ENCODE measurements around the gene SFXN1. TPM values are rescaled to one million over a fixed set of nuclear protein-coding genes. Genes with fewer than 3 reads are reported as not detected.

SFXN1 gene
- polyA plus RNA-seq, 3 donors: 5.8 to 10.3 (median 8.3) TPM

DNA sequence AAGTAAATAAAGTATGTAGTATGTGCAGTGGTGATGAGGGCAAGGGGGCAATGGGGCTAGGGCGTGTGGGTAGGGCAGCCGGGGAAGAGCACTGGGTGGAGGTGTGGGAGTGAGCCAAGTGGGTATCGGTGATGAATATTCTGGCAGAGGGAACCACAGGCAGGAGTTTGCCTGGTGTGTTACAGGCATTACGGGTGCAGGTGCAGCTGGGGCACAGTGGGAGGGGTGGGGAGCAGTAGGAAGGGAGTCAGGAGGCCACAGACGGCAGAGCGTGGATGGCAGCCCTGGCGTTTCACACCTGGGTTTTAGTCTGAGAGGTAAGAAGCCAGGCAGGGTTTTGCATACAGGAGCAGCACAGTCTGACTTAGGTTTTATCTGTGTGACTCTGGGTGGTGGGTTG, 35.4 kb downstream of the SFXN1 start:
- no peaks in the 10 kb centered on the region for H3K4me1 ChIP-seq (ENCODE audit: control insufficient read depth in 1 of 2, insufficient read depth in 2 of 2, low read length in 2 of 2)
- Mint-ChIP-seq H3K27ac (peak overlapping the region in 3 of 7 donors; percentile 21 to 43 (median 38)), H3K36me3 (peaks cover 80 to 83% of the 10 kb centered on the region in 2 donors), H3K4me3 (no peak overlapping the region), H3K27me3 (ENCODE audit: low read depth in 3 of 3) (no peaks in the 10 kb centered on the region), H3K4me1 (no peaks in the 10 kb centered on the region), H3K9me3 (peaks cover 0 to 13% (median 8%) of the 10 kb centered on the region in 7 donors)
- intact Hi-C loops (cut with micrococcal nuclease): no loop called here
- H3K79me2 ChIP-seq (ENCODE audit: insufficient read depth, low read length): no peaks in the 10 kb centered on the region
- H4K20me1 ChIP-seq (ENCODE audit: insufficient read depth, low read length): no peaks in the 10 kb centered on the region
- H3K4me3 ChIP-seq (replicated peaks in 1 of 3; ENCODE audit: low read depth in 2 of 3, low read length in 3 of 3): no peak overlapping the region
- no peaks in the 10 kb centered on the region for H3K9me3 ChIP-seq (replicated peaks in 1 of 2; ENCODE audit: control insufficient read depth in 1 of 2, insufficient read depth in 1 of 2, low read length in 2 of 2)
- no peak overlapping the region for H3K27ac ChIP-seq (ENCODE audit: low read depth in 1 of 2, low read length in 2 of 2)
- H3K9ac ChIP-seq (ENCODE audit: insufficient read depth, low read length, poor library complexity, severe bottlenecking): no peak overlapping the region
- no peaks in the 10 kb centered on the region for H3K27me3 ChIP-seq (ENCODE audit: control insufficient read depth in 2 of 2, insufficient read depth in 2 of 2, low read length in 2 of 2)
- DNase-seq: no peak
- WGBS (ENCODE audit: insufficient coverage): 100% methylated on average over 7 of the region's 7 CpGs
- no peak overlapping the region for H3K4me2 ChIP-seq (replicated peaks; ENCODE audit: extremely low read depth, low read length, poor library complexity, severe bottlenecking)
- TF ChIP-seq, protein P1, sequence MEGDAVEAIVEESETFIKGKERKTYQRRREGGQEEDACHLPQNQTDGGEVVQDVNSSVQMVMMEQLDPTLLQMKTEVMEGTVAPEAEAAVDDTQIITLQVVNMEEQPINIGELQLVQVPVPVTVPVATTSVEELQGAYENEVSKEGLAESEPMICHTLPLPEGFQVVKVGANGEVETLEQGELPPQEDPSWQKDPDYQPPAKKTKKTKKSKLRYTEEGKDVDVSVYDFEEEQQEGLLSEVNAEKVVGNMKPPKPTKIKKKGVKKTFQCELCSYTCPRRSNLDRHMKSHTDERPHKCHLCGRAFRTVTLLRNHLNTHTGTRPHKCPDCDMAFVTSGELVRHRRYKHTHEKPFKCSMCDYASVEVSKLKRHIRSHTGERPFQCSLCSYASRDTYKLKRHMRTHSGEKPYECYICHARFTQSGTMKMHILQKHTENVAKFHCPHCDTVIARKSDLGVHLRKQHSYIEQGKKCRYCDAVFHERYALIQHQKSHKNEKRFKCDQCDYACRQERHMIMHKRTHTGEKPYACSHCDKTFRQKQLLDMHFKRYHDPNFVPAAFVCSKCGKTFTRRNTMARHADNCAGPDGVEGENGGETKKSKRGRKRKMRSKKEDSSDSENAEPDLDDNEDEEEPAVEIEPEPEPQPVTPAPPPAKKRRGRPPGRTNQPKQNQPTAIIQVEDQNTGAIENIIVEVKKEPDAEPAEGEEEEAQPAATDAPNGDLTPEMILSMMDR (IDR thresholded peaks at IDR 0.05): no peak
- H3K36me3 ChIP-seq (replicated peaks in 1 of 2; ENCODE audit: control insufficient read depth in 1 of 2, insufficient read depth in 2 of 2, low read length in 2 of 2): peaks cover 54 to 100% of the 10 kb centered on the region in 2 donors
- H2AFZ ChIP-seq (ENCODE audit: insufficient read depth, low read depth, low read length, poor library complexity, severe bottlenecking): no peak overlapping the region

DNA sequence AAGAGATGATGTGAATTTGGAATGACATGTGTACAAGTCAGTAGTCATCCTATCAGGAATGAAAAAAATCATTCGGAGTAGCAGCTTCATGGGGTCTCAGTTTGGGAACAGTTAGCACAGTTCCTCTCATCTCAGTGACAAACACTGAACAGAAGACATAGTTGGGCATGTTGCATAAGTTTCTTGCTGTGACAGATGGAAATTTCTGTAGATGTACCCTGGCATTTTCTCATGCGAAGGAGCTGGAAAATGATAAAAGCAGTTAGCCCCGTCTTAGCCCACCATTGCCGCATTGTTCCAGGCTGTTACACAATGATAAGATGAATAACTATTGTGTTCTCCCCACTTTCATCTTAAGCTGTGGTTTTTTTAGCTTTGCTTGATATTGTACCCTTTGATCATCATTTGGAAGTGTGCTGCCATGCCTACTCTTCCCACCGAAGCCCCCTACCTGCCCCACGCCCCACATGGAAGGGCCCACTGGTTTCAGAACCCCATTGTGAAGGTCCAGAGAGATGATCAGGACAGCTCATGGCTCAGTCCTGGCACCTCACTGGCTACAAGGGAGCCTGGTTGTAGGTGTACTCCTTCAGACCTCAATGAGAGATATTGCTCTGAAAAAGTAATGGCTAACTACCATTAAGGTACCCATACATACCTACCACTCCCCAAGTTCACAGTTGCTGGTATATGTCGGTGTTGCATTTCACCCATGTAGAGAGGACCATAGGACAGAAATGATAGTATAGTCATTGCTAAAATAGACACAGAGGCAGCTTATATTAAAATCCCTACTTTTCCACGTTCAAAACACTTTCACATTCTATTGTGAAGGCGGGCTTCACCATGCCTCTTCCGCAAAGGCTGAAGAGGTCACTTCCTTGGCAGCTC, 38.8 kb downstream of the SFXN1 start:
- Mint-ChIP-seq H3K4me3 (no peak overlapping the region), H3K36me3 (peaks cover 69 to 86% of the 10 kb centered on the region in 2 donors), H3K9me3 (peaks cover 0 to 15% (median 8%) of the 10 kb centered on the region in 7 donors), H3K4me1 (peaks cover 6% of the 10 kb centered on the region), H3K27ac (peak overlapping the region in 2 of 7 donors; percentile 11 to 17), H3K27me3 (ENCODE audit: low read depth in 3 of 3) (no peaks in the 10 kb centered on the region)
- Histone ChIP-seq H4K20me1 (ENCODE audit: insufficient read depth, low read length) (no peaks in the 10 kb centered on the region), H3K4me1 (ENCODE audit: control insufficient read depth in 1 of 2, insufficient read depth in 2 of 2, low read length in 2 of 2) (no peaks in the 10 kb centered on the region), H2AFZ (ENCODE audit: insufficient read depth, low read depth, low read length, poor library complexity, severe bottlenecking) (no peak overlapping the region), H3K36me3 (replicated peaks in 1 of 2; ENCODE audit: control insufficient read depth in 1 of 2, insufficient read depth in 2 of 2, low read length in 2 of 2) (peaks cover 37 to 88% of the 10 kb centered on the region in 2 donors), H3K79me2 (ENCODE audit: insufficient read depth, low read length) (no peaks in the 10 kb centered on the region), H3K9me3 (replicated peaks in 1 of 2; ENCODE audit: control insufficient read depth in 1 of 2, insufficient read depth in 1 of 2, low read length in 2 of 2) (no peaks in the 10 kb centered on the region), H3K27me3 (ENCODE audit: control insufficient read depth in 2 of 2, insufficient read depth in 2 of 2, low read length in 2 of 2) (no peaks in the 10 kb centered on the region), H3K27ac (ENCODE audit: low read depth in 1 of 2, low read length in 2 of 2) (no peak overlapping the region), H3K4me2 (replicated peaks; ENCODE audit: extremely low read depth, low read length, poor library complexity, severe bottlenecking) (no peak overlapping the region), H3K9ac (ENCODE audit: insufficient read depth, low read length, poor library complexity, severe bottlenecking) (no peak overlapping the region), H3K4me3 (replicated peaks in 1 of 3; ENCODE audit: low read depth in 2 of 3, low read length in 3 of 3) (no peak overlapping the region)
- intact Hi-C loops (cut with micrococcal nuclease): no loop called here
- WGBS (ENCODE audit: insufficient coverage): 100% methylated on average over 3 of the region's 10 CpGs
- TF ChIP-seq, protein P1 (IDR thresholded peaks at IDR 0.05): no peak
- DNase-seq: no peak

All from CD14-positive monocyte (primary cell).